A673 (cell line): ENCODE data around the gene PCDHB14.

Source experiments
- EZH2 ChIP-seq: fragments of 200-600 bp; sonication (generic); IDR thresholded peaks from 2 replicates; pipeline ENCODE4 v1.6.1; 2017; ENCODE audit warnings: borderline replicate concordance, low read depth, mild to moderate bottlenecking, mixed read lengths, antibody characterized with exemption, low read length; ENCODE audit not compliant: poor library complexity, severe bottlenecking
- TF ChIP-seq, protein P1 (sequence below): fragments of 300-800, 200-600 bp; sonication (generic); conservative IDR thresholded peaks from 2 replicates; pipeline ENCODE4 v1.5.1; 2017; ENCODE audit warnings: low read depth, mild to moderate bottlenecking, antibody characterized with exemption, low read length, moderate library complexity, mixed read lengths

DNA sequence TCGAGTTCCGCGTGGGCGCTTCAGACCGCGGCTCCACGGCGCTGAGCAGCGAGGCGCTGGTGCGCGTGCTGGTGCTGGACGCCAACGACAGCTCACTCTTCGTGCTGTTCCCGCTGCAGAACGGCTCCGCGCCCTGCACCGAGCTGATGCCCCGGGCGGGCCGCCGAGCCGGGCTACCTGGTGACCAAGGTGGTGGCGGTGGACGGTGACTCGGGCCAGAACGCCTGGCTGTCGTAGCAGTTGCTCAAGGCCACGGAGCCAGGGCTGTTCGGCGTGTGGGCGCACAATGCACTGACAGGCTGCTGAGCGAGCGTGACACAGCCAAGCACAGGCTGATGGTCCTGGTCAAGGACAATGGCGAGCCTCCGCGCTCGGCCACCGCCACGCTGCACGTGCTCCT, 18.4 kb downstream of the PCDHB14 start:
- TF ChIP-seq, protein P1, sequence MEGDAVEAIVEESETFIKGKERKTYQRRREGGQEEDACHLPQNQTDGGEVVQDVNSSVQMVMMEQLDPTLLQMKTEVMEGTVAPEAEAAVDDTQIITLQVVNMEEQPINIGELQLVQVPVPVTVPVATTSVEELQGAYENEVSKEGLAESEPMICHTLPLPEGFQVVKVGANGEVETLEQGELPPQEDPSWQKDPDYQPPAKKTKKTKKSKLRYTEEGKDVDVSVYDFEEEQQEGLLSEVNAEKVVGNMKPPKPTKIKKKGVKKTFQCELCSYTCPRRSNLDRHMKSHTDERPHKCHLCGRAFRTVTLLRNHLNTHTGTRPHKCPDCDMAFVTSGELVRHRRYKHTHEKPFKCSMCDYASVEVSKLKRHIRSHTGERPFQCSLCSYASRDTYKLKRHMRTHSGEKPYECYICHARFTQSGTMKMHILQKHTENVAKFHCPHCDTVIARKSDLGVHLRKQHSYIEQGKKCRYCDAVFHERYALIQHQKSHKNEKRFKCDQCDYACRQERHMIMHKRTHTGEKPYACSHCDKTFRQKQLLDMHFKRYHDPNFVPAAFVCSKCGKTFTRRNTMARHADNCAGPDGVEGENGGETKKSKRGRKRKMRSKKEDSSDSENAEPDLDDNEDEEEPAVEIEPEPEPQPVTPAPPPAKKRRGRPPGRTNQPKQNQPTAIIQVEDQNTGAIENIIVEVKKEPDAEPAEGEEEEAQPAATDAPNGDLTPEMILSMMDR, result no peak
- no peak for TF ChIP-seq EZH2
